SU-DHL-6 (cell line): ENCODE data around the gene BEST1.

Experiments
- EZH2phosphoT487 ChIP-seq: fragments of 200-600 bp; sonication (generic), shearing (Covaris generic); conservative IDR thresholded peaks from 2 replicates; pipeline ENCODE4 v1.6.1; 2018; ENCODE audit warnings: mild to moderate bottlenecking, antibody characterized with exemption, low read length, moderate library complexity, mixed read lengths
- TF ChIP-seq, protein P1 (sequence below): fragments of 200-600 bp; sonication (generic); IDR thresholded peaks from one replicate; pipeline ENCODE4 v1.5.1; 2017; ENCODE audit warnings: antibody characterized with exemption, mild to moderate bottlenecking, low read length, moderate library complexity; ENCODE audit not compliant: insufficient read depth, poor library complexity, severe bottlenecking

GRCh38 chr11:61908730-61909316 is 41.3 kb upstream of the BEST1 start:
- TF ChIP-seq, protein P1, sequence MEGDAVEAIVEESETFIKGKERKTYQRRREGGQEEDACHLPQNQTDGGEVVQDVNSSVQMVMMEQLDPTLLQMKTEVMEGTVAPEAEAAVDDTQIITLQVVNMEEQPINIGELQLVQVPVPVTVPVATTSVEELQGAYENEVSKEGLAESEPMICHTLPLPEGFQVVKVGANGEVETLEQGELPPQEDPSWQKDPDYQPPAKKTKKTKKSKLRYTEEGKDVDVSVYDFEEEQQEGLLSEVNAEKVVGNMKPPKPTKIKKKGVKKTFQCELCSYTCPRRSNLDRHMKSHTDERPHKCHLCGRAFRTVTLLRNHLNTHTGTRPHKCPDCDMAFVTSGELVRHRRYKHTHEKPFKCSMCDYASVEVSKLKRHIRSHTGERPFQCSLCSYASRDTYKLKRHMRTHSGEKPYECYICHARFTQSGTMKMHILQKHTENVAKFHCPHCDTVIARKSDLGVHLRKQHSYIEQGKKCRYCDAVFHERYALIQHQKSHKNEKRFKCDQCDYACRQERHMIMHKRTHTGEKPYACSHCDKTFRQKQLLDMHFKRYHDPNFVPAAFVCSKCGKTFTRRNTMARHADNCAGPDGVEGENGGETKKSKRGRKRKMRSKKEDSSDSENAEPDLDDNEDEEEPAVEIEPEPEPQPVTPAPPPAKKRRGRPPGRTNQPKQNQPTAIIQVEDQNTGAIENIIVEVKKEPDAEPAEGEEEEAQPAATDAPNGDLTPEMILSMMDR: no peak
- no peak for TF ChIP-seq EZH2phosphoT487
